NCI-H526 (cell line): ENCODE results near the gene LAMA2.

Experiments
- DNase-seq, 2 experiments: peaks; one replicate each; lab custom pipeline; 2025; lab: John Stamatoyannopoulos, UW

The LAMA2 gene

DNA sequence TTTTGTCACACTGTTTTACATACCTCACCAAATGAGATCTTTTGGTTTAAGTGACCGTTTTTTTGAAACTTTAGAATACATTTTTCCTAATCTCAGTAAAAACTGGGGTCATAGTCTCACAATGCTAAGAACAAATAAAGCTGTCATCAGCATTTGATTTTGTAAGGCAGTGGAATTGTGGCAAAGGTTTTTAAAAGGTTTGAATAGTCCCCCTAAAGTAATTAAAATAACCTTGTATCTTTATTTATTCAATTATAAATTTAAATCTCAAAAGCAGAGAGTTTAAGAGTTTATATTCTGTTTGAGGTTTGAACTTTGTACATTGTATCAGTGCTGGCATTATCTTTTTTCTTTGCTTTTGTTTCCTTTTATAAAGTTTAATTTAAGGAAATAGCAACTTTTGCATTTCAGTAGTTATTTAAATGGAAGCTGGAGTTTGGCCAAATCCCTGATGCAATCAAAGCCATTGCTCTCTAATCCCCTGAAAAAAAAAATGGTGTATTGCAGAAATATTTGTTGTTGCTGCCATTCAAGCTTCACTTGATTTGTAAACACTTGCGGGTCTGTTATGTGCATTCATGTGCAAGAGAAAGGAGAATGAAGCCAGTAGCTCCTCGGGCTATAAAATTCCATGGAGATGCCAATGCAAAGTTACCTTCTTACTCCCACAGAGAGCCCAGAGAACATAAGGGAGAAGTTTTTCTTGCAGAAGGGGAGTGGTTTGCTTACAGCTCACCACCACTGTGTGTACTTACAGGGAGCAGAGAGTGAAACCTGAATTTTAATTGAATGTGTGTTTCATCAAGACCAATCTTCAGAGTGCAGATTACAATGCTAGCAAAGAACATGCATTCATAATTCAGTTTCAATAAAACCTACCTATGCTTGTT is 435.2 kb downstream of the LAMA2 start:
- peak; percentile 45 to 55 for DNase-seq

DNA sequence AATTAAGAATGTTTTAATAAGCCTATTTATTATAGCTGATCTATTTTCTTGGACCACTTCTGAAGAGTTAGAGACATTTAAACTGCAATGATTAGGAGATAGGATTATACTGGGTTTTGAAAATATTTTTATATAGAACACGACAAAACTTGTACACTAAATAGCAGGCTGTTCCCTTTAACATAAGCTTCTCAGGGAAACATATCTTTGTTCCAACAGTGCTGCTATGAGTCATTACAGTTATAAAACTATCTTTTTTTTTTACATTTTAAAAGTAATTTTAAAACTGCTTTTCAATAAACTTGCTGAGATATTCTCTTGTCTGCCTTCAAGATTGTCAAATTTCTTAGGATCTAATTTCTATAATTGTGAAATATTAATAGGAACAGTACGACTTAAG is 438.0 kb downstream of the LAMA2 start:
- no peak for DNase-seq

DNA sequence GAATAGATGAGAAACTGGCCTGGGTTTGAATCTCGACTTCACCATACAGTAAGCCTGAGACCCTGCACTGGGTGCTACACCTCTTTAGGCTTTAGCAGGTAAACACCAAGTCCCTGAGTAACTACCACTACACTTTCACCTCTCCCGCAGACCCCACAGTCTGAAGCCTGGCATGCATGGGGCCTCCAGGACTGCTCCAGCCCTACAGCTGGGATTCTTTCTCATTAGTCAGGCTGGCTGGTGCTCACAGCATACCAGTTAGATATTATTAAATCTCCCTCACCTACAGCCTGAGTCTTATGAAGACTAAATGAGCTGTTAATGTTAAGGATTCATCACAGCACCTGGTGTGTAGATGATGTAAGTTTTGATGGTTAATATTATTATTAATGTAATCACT is 438.4 kb downstream of the LAMA2 start:
- DNase-seq = no peak

DNA sequence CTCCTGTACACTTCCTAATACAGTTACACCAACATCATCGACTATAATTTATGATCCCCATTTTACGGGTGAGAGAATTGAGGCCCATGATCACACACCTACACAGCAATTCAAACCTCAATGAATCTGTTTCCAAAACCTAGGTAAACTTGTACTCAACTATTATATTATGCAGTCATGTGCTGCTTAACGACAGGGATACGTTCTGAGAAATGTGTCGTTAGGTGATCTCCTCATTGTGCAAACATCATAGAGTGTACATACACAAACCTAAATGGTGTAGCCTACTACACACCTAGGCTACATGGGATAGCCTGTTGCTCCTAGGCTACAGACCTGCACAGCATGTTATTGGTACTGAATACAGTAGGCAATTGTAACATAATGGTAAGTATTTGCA is 441.4 kb downstream of the LAMA2 start:
- DNase-seq = peak; percentile 21 to 33

DNA sequence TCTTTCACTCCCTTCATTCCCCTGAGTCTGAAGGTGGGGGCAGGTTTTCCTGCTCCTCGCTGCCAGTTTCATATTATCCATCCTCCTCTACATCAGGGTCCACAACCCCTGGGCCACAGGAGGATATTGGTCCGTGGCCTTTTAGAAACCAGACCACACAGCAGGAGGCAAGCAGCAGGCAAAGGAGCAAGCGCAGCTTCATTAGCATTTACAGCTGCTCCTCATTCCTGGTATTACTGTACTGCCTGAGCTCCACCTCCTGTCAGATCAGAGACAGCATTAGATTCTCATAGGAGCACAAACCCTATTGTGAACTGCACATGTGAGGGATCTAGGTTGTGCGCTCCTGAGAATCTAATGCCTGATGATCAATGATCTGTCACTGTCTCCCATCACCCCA is 446.7 kb downstream of the LAMA2 start:
- DNase-seq = peak in 1 of 2 experiments; percentile 50

- DNase-seq = no peak
Observed at GRCh38 chr6:129331450-129332138, 448.7 kb downstream of the LAMA2 start.

DNA sequence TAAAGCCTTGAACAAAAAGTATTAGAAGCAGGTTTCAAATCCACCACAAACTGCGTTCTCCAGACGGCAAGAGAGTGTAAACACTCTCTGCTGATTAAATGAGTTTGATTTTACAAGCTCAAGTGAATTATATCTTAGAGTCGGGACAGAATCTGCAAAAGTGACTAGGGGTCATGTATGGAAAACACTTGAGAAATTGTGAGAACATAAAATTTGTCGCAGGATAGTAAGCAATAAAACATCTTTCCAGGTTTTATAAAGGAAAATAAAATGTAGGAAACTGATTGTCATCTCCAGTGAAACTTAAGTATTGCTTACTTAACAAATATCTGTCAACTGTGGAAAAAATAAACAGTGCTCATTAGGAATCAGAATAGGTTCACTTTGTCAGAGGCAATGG is 452.9 kb downstream of the LAMA2 start:
- DNase-seq = no peak

DNA sequence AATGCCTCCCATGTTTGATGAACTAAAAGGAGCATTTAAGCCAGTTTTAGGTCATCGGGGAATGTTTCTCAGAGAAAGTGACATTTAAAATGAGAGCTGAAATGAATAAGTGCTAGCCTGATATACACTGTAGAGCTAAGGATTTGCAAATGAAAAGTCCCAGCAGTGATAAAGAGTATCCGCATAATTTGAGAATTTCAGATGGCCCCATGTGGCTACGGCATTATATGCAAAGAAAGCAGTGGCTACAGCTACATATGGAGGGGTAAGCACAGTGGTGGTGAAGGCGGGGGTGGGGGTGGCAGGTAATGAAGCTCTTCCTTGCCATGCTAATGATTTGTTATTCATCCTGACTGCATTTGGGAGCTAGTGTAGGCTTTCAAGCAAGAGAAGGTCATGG is 455.7 kb downstream of the LAMA2 start:
- no peak for DNase-seq

- no peak for DNase-seq
Observed at GRCh38 chr6:129340983-129341382, 458.0 kb downstream of the LAMA2 start.

GRCh38 chr6:129342243-129342642 is 459.3 kb downstream of the LAMA2 start:
- DNase-seq = no peak

GRCh38 chr6:129342796-129343195 is 459.9 kb downstream of the LAMA2 start:
- DNase-seq = no peak

- DNase-seq = peak in 1 of 2 experiments; percentile 30
Observed at GRCh38 chr6:129344379-129344778, 461.4 kb downstream of the LAMA2 start.

DNA sequence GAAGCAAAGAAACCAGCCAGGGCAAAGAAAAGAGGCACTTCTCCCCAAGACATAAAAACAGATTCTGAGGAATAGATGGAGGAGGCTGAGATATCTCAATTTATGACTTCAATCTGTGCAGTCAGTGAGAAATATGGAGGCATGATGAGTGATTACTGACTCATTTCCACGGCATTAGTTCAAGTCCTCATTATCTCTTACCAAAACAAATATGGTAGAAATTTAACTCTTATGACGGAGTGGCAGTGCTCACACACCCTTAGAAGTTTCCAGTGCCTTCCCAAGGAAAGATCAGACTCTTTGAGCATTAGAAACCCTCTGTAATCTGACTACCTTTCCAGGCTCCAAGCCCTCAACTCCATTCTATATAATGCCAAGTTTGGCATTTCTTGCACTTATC is 463.0 kb downstream of the LAMA2 start:
- DNase-seq = no peak

DNA sequence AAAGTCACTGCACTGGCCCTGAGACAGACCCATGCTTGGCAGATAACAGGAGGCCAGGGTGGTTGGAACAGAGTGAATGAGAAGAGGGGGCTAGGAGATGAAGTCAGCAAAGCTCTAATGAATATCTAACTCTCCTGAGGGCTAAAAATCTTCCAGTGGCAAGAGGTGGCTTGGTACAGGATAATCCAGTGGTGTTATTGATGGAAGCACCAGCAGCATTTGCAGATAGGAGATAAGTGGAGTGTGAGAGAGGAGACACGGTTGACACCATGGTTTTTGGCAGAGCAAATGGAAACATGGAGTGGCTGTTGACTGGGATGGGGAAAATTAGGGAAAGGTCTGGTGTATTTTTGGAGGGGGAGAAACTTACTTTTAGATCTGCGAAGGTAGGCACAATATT is 464.0 kb downstream of the LAMA2 start:
- no peak for DNase-seq

GRCh38 chr6:129350278-129350677 is 467.3 kb downstream of the LAMA2 start:
- peak in 1 of 2 experiments; percentile 11 for DNase-seq

DNA sequence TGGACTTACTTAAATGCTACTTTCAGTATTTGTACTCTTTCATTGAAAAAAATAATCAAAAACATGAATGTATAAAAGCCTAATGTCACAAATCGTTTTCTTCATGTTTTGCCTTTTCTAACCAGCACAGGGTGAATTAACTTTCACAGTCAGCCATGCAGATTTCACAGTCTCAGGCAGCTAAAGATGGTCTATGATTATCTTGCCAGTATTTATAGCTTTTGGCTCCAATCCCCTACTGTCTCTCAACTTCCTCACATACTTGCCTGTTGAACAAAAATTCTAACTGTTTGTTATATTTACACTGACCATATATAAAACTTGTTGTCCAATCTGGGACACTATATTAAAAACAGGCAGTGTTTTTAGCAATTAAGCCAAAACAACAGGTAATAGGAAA is 468.9 kb downstream of the LAMA2 start:
- no peak for DNase-seq

DNA sequence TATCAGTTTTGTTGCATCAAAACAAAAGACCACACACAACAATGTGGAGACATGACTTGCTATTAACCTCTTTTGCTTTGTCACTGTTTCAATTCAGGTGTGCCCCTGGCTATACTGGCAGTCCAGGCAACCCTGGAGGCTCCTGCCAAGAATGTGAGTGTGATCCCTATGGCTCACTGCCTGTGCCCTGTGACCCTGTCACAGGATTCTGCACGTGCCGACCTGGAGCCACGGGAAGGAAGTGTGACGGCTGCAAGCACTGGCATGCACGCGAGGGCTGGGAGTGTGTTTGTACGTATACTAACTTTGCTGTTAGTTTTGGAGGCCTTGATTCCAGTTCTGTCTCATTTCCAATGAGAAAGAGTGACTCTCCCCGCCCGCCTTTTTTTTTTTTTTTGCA is 470.1 kb downstream of the LAMA2 start:
- DNase-seq = no peak

DNA sequence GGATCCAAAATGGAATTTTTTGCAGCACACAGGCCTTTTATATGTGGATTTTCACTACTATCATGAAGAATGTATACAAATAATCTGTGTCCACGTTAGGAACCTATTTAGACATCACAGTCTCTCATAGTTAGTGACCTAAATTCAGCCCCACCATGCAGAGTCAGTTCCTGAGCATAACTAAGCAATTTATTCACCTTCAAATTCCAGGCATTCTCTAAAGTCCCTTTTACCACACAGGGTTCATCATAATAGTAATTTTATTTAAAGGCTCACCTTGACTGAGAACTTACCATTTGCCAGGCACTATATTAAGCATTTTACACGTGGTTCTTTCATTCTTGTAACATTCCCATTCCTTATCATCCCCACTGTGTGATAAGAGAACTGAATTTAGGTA is 473.2 kb downstream of the LAMA2 start:
- DNase-seq = no peak

DNA sequence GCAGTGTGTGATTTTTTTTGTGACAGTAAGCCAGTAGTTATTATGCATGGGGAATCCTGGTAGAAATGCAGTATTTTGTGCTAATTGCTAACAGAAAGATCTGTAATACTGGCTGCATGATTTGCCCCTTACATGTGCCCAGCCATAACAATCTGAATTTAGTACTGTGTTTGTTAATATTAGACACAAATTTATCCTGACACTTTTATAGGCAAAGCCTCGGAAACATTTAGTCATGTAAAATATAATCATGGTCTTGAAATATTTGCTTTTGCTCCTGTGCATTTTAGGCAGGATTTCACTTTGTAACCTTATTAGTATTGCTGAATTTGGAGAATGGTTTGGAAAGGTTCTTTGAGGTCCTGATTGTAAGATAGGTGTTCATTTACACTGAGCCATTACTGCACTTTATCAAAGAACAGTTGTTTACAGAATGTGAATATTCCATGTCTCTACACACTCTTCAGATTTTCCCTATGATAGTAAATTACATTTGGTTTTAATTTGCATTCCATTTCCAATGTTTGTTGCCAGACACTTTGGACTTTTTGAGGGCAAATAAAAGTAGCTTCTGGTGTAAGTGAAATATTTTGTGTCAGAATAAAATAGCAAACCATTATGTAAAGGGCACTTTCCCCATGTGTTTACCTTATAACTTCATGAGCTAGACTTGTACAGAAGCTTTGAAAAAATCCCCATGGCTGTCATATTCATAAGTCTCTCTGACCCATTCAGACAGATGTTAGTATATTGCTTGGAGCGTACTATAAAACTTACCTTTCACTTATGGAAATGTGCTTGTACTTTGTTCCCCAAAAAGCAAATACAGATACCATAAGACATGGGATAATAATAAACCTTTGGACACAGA is 477.1 kb downstream of the LAMA2 start:
- peak; percentile 72 to 76 for DNase-seq

DNA sequence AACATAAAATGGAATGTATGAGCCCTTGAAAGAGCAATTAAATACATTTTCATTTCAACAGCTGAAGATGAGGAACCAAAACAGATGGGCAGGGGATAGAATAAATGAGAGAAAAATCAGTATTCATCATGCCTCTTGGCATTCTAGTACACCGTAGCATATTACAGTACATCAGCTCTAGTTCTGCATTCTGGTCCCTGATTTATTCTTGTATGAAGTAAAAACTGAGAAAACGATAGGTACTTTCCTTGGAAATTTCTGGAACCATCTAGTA is 477.7 kb downstream of the LAMA2 start:
- no peak for DNase-seq

DNA sequence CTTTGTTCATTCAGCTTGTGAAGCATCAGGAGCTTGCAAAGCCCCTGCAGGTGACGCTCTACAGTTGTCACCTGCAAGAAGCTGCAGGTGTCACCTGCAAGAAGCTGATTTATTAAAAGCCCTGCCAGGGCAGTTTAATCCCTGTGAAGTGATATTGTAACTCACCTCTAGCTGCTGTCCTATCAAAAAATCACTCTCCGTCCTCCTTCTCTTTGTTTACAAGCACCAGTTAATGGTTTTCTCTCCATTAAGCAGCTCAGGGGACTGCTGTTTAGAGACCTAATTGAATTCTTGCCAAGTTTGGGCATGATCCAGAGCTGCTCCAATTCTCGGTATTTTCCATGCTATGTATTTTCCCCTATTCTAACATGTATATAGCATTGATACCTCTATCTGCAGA is 481.1 kb downstream of the LAMA2 start:
- DNase-seq = no peak

DNA sequence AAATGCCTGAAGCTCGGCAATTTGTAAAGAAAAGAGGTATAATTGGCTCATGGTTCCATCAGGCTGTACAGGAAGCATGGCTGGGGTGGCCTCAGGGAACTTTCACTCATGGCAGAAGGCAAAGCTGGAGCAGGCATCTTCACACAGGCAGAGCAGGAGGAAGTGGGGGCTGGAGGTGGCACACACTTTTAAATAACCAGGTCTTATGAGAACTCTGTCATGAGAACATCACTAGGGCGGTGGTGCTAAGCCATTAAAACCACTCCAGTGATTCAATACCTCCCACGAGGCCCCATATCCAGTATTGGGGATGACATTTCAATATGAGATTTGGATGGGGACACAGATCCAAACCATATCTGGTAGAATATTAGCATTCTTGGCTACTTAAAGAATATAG is 481.8 kb downstream of the LAMA2 start:
- DNase-seq = no peak

GRCh38 chr6:129368076-129368475 is 485.1 kb downstream of the LAMA2 start:
- no peak for DNase-seq
